Nephron progenitor cell (in vitro differentiated cells): ENCODE data around the gene SHISA2.
A peak's percentile ranks its signal among the peaks of the same experiment; 100 is the strongest.

Source experiments
- DNase-seq: peaks from one replicate; pipeline ENCODE4 v3.0.0; 2021
- H3K27ac Mint-ChIP-seq: 2 replicates; pipeline ENCODE4 v1.8.0; 2021; ENCODE audit warnings: mild to moderate bottlenecking, moderate library complexity, mixed read lengths
- H3K27me3 Mint-ChIP-seq: 2 replicates; pipeline ENCODE4 v1.8.0; 2021; ENCODE audit warnings: mild to moderate bottlenecking, low read depth, mixed read lengths; ENCODE audit not compliant: poor library complexity
- H3K36me3 Mint-ChIP-seq: 2 replicates; pipeline ENCODE4 v1.8.0; 2021; ENCODE audit warnings: low read depth, mixed read lengths
- H3K4me1 Mint-ChIP-seq: 2 replicates; pipeline ENCODE4 v1.8.0; 2021; ENCODE audit warnings: mixed read lengths
- H3K4me3 Mint-ChIP-seq: 2 replicates; pipeline ENCODE4 v1.8.0; 2021; ENCODE audit warnings: mild to moderate bottlenecking, moderate library complexity, mixed read lengths
- H3K9me3 Mint-ChIP-seq: 2 replicates; pipeline ENCODE4 v1.8.0; 2021; ENCODE audit warnings: mild to moderate bottlenecking, moderate library complexity, mixed read lengths
- CTCF ChIP-seq: fragments of 200-600 bp; sonication (generic); IDR thresholded peaks from 2 replicates; pipeline ENCODE4 v1.5.0; 2021; ENCODE audit warnings: antibody characterized with exemption

SHISA2 gene

GRCh38 chr13:26019251-26019650 is 32.6 kb downstream of the SHISA2 start:
- peaks cover 3% of the 10 kb centered on the region for H3K9me3 Mint-ChIP-seq
- TF ChIP-seq CTCF, result no peak
- peak overlapping the region; percentile 24 for H3K4me3 Mint-ChIP-seq
- DNase-seq, result no peak
- peaks cover 15% of the 10 kb centered on the region for H3K27me3 Mint-ChIP-seq
- peaks cover 97% of the 10 kb centered on the region for H3K4me1 Mint-ChIP-seq
- H3K36me3 Mint-ChIP-seq, result peaks cover 2% of the 10 kb centered on the region
- H3K27ac Mint-ChIP-seq, result peak overlapping the region; percentile 98

DNA sequence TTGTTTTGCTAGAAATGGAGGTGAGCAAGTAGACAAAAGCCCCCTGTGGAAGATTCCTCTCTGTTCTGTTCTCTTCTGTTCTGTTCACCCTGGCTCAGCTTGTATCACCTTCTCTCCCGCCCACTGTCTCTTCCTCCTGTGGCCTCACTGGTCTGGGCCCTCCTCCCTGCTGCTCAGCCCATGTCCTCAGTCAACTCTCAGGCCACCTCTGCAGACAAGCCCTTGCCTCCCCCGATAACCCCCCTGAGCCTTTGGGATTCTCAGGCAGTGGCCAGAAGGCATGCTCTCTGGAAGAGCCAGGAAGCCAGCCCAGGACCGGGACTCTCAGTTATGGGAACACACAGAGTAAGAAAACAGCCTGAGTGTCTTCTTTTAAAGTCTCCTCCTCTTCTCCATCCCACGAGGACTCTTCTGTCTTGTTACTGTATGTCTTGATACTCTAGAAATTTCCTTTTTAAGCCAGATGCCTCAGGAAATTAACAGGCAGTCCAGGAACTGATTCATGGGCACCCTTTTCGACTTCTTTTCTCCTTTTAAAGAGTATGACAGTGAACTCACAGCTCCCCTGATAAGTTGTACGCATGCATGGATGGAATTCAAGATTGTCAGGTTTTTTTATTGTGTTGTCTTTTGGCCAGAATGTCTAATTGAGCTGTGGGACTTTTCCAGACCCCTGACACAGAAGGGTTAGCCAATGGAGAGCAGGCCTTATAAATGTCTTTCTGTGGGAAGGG is 33.7 kb downstream of the SHISA2 start:
- TF ChIP-seq CTCF, result no peak
- peak overlapping the region; percentile 66 for H3K27ac Mint-ChIP-seq
- peak overlapping the region; percentile 10 for H3K4me3 Mint-ChIP-seq
- H3K27me3 Mint-ChIP-seq, result peaks cover 15% of the 10 kb centered on the region
- peaks cover 97% of the 10 kb centered on the region for H3K4me1 Mint-ChIP-seq
- peaks cover 14% of the 10 kb centered on the region for H3K9me3 Mint-ChIP-seq
- H3K36me3 Mint-ChIP-seq, result peaks cover 13% of the 10 kb centered on the region
- no peak for DNase-seq

- Mint-ChIP-seq H3K36me3 (peaks cover 13% of the 10 kb centered on the region), H3K9me3 (peaks cover 18% of the 10 kb centered on the region), H3K4me1 (peaks cover 95% of the 10 kb centered on the region), H3K27ac (peak overlapping the region; percentile 66), H3K4me3 (peak overlapping the region; percentile 10), H3K27me3 (peaks cover 15% of the 10 kb centered on the region)
- no peak for DNase-seq
- TF ChIP-seq CTCF, result no peak
These were observed 34.5 kb downstream of the SHISA2 start for GRCh38 chr13:26017196-26017921.

GRCh38 chr13:26016189-26016588 is 35.6 kb downstream of the SHISA2 start:
- Mint-ChIP-seq H3K27me3 (peaks cover 11% of the 10 kb centered on the region), H3K4me1 (peaks cover 86% of the 10 kb centered on the region), H3K36me3 (peaks cover 13% of the 10 kb centered on the region), H3K4me3 (no peak overlapping the region), H3K27ac (peak overlapping the region; percentile 51), H3K9me3 (peaks cover 21% of the 10 kb centered on the region)
- TF ChIP-seq CTCF, result no peak
- DNase-seq, result no peak

- no peak overlapping the region for H3K4me3 Mint-ChIP-seq
- H3K4me1 Mint-ChIP-seq, result peaks cover 86% of the 10 kb centered on the region
- TF ChIP-seq CTCF, result no peak
- H3K36me3 Mint-ChIP-seq, result peaks cover 13% of the 10 kb centered on the region
- H3K9me3 Mint-ChIP-seq, result peaks cover 21% of the 10 kb centered on the region
- H3K27me3 Mint-ChIP-seq, result peaks cover 8% of the 10 kb centered on the region
- DNase-seq, result no peak
- peak overlapping the region; percentile 94 for H3K27ac Mint-ChIP-seq
These were observed 36.3 kb downstream of the SHISA2 start for GRCh38 chr13:26015271-26016125.
